Breast epithelium (tissue), 3 donors: ENCODE results near the gene AATK.

ENCODE experiments used
- CTCF ChIP-seq, 3 donors: fragments of 450-650 bp; IDR thresholded peaks; one replicate each; pipeline ENCODE4 v1.5.1; 2016 to 2017; ENCODE audit warnings: antibody characterized with exemption in 3 of 3, mild to moderate bottlenecking in 3 of 3, moderate library complexity in 3 of 3
- POLR2A ChIP-seq: fragments of 450-650 bp; IDR thresholded peaks from one replicate; pipeline ENCODE4 v1.6.1; 2016; ENCODE audit warnings: antibody characterized with exemption, mild to moderate bottlenecking, moderate library complexity
- POLR2AphosphoS5 ChIP-seq, 3 donors: sonication (generic); formaldehyde crosslinking; IDR thresholded peaks; one replicate each; pipeline ENCODE4 v1.6.1; 2017; ENCODE audit warnings: antibody characterized with exemption in 3 of 3

- no peak for TF ChIP-seq CTCF (IDR thresholded peaks at IDR 0.05)
- no peak for TF ChIP-seq POLR2A
- no peak for TF ChIP-seq POLR2AphosphoS5 (IDR thresholded peaks at IDR 0.05)
Observed at GRCh38 chr17:81178136-81179091, 12.4 kb upstream of the AATK start.
